Stimulated activated CD4-positive, alpha-beta T cell treated with anti-CD3 and anti-CD28 coated beads, Interleukin-4, amount 100 ng/mL, for 48 hours (primary cell): ENCODE data around the gene NDUFB10.

ENCODE experiments used
- DNase-seq, 2 donors: peaks; one replicate each; pipeline ENCODE4 v3.0.0-alpha.2; 2020; ENCODE audit warnings: low read depth in 2 of 2

The NDUFB10 gene

GRCh38 chr16:1971796-1972489, 12.6 kb downstream of the NDUFB10 start, which contains the start of gene TBL3:
Gene TBL3, plus strand, starts transcription at chr16:1972053. Its CDS starts 112 bp downstream, at chr16:1972165.
- DNase-seq, result peak; percentile 91 to 95

GRCh38 chr16:1972490-1972877, 13.1 kb downstream of the NDUFB10 start:
- DNase-seq, result no peak

DNA sequence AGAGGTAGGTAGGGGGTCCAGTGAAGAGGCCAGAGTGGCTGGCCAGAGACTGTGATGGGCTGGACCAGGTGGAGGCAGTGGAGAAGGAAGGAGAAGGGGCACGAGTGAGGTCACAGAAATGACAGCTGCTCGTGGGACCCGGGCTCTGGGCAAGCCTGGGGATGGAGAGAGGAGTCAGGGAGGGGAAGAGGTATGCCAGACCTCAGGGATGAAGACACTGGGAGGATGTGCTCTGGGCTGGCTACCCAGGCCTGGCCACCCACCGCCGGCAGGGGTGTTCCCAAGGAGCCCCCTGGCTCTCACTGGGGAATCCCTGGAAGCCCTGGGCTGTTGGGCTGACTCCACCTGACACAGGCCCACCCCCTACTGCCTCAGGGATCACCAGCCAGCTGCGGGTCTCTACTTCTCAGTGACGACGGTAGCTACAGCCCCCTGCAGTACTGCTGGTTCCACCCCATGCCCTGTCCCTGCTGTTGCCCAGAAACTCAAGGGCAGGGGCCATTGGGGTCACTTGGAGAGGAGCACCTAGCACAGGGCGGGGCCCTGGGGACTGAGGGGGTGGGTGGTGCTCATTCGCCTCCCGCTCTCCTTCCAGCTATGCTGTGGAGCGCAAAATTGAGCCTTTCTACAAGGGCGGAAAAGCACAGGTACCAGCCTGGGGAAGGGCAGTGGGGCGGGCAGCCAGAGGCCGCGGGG, 14.3 kb downstream of the NDUFB10 start:
- DNase-seq, result no peak

GRCh38 chr16:1974157-1975070, 15.1 kb downstream of the NDUFB10 start:
- DNase-seq, result no peak

- DNase-seq, result no peak
Observed at GRCh38 chr16:1975432-1976215, 16.3 kb downstream of the NDUFB10 start.

- DNase-seq, result no peak
Observed at GRCh38 chr16:1976216-1976520, 16.8 kb downstream of the NDUFB10 start.

GRCh38 chr16:1976951-1977874, 17.9 kb downstream of the NDUFB10 start:
- DNase-seq, result no peak

GRCh38 chr16:1977875-1978268, 18.5 kb downstream of the NDUFB10 start:
- no peak for DNase-seq

DNA sequence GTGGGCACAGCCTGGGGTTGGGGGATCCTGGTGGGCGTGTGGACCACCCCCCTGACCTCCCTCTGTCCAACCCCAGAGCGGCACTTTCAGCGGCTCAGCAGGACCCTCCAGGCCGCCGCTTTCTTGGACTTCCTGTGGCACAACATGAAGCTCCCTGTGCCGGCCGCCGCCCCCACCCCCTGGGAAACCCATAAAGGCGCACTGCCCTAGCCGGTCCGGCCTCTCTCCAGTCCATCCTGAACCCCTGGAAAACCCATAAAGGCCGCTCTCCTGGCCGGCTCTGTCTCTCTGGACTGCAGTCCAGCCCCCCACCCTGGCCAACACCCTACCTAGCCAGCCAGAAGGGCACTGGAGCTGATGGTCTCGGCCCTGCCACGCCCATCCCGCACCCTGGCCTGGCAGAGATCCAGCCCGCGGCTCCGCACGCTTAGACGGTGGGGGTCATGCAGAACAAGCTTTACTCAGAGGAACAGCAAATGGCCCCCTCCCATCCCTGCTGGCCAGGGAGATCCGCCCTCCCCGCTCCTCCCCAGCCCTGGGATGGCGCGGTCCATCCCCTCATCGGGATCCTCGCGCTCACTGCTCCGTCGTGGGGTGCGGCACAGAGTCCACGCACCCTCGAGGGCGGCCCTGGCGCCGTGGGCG, 19.3 kb downstream of the NDUFB10 start:
- DNase-seq, result no peak

- no peak for DNase-seq
Observed at GRCh38 chr16:1979271-1980029, 20.1 kb downstream of the NDUFB10 start.

DNA sequence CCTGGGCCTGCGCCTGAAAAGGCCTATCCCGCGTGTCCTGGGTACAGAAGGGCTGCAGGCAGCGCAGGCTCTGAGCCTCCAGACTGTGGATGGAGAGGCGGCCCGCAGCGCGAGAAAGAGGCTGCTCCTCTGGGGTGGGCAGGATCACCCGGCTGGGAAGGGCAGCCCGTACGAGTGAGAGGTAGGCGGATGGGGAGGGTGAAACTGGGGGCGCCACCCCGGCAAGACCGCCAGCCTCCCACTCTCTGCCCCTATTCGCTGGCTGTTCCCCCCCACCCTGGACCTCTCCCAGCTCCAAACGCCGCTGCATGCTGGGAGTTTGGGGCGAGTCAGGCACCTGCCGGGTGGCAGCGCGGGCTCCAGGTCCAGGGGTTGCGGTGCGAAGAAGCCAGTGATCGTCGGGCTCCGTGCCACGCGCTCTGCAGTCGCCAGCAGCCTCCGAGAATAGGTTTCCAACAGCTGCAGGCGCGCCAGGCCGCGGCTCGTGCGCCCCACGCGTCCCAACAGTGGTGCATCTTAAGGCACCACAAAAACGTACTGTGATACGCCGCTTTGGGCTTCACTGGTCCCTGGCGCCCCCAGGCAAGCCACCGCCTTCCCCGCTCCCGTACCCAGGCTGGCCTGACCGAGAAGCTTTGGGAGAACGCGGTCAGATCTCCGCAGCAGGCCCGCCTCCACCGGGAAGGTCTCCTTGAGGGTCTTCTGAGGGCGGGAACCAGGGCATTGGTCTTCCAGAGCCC, 20.9 kb downstream of the NDUFB10 start:
- DNase-seq, result no peak

- no peak for DNase-seq
Observed at GRCh38 chr16:1980770-1981087, 21.4 kb downstream of the NDUFB10 start.

DNA sequence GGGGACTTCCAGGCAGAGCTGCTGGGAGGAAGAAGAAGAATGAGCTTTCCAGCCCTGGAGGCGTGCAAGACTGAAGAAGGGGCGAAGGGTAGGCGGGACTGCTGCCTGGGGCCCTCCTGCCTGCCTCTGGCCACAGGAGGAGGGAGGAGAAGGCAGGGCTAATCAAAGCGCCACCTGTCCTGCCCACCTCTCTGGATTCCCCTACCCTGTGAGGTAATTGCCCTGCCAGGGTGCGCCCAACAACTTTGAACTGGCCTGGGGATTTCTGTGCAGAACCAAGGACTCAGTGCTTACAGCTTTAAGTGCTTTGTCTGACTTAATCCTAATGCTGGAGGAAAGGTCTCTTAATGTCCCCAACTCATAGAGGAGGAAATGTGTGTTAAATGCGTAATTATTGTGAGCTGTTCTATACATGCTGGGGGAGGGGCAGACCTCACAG, 22.1 kb downstream of the NDUFB10 start, which contains the start of gene NOXO1:
Gene NOXO1 (minus strand): TSS at position 72 of the 439 bp plus-strand sequence. CDS start 290 bp downstream, outside the sequence.
- DNase-seq, result no peak

GRCh38 chr16:1982013-1982433, 22.7 kb downstream of the NDUFB10 start:
- DNase-seq, result no peak

- no peak for DNase-seq
Observed at GRCh38 chr16:1982991-1983543, 23.7 kb downstream of the NDUFB10 start.

- DNase-seq, result peak in 1 of 2 donors; percentile 80
Observed at GRCh38 chr16:1983544-1984346, 24.4 kb downstream of the NDUFB10 start, which contains the start of gene GFER. Gene GFER, plus strand, starts transcription at chr16:1984193. Its CDS starts 26 bp downstream, at chr16:1984219.
